NK-92 treated with Interleukin-12 subunit alpha and Interleukin-12 subunit beta, amount 100 ng/mL, for 24 hours (cell line): Measurements from ENCODE around the gene MED4.
A peak's percentile ranks its signal among the peaks of the same experiment; 100 is the strongest.

Experiments used
- DNase-seq: peaks from one replicate; lab custom pipeline; 2025; lab: John Stamatoyannopoulos, UW

Gene MED4

DNA sequence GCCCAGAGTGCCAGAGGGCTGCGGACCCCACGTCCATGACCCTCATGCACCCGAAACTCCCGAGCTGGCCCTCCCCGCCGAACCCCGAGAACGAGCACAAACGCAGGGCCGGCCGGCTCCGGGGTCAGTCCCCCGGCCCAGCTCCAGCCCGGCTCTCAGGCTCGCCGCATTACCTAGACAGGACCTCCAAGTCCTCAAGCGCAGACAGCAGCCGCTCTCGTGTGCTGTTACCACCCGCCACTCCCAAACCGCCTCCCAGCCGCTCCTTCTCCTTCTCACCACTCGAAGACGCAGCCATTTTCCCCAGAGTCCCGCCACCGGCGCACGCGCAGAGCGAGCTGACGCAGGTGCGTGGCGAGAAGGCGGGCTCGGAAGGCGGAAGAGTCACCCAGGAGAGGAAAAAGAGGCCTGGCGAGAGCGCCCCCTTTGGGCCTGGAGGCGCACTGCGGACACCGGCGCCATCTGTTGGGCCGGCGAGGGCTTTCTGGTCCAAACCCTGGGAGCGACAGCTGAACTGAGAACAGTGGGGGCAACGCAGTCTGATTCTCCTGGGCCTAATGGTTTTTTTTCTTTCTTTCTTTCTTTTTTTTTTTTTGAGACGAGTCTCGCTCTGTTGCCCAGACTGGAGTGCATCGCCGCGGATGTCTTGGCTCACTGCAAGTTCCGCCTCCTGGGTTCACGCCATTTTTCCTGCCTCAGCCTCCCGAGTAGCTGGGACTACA lies at the start of gene MED4:
MED4 (minus strand) TSS at position 324 of the 722 bp plus-strand sequence; CDS start at position 298, 26 bp downstream.
- peak; percentile 88 for DNase-seq

DNA sequence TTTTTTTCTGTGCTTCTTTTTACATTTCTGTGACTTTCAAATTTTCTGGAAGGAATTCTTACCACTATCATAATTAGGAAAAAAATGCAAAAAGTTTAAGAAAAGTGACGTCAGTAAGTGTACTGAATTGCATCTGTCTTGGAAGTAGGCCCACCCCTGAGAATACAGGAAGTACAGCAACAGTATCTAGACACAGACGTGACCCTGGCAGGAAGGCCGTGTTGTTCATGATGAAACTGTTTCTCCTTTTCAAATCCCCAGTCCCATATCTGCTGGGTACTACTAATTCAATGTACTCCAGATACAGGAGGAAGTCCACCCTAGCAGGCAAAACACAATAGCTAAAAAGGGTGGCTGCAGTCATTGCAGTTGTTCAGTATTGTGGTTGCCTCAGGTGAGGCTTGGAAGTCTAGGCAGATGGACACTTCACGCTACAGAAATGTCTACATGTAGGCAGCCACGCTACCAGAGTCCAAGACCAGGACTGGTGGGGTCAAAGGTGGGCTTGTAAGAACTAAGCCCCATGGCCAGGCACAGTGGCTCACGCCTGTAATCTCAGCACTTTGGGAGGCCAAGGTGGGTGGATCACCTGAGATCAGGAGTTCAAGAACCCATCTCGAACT lies 49.6 kb upstream of the MED4 start:
- no peak for DNase-seq

DNA sequence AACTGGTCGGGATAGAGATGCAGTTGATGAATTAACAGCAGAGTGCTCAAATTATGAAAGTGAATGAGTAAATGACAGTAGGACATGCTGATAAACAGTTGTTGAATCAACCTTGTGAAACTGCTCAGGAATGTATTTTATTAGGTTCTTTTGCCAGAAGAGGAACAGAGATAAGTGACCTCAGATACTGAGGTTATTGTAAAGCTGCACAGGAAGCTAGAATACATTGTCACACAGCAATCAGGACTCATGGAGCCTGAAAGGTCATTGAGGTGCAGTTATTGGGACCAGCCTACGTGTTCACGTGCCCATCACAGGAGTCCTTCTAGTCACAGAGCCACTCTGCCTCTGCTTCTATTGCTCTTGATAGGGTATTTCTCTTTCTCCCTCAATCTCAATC lies 47.5 kb upstream of the MED4 start:
- DNase-seq = no peak

DNA sequence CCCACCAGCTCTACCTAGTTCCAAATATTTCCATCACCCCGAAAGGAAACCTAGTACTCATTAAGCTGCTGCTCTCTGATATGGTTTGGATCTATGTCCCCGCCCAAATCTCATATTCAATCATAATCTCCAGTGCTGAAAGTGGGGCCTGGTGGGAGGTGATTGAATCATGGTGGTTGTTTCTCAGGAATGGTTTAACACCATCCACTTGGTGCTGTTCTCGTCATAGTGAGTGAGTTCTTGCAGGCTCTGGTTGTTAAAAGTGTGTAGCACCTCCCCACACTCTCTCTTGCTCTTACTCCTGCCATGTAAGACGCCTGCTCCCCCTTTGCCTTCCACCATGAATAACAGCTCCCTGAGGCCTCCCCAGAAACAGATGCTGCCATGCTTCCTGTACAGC lies 43.4 kb upstream of the MED4 start:
- no peak for DNase-seq

DNA sequence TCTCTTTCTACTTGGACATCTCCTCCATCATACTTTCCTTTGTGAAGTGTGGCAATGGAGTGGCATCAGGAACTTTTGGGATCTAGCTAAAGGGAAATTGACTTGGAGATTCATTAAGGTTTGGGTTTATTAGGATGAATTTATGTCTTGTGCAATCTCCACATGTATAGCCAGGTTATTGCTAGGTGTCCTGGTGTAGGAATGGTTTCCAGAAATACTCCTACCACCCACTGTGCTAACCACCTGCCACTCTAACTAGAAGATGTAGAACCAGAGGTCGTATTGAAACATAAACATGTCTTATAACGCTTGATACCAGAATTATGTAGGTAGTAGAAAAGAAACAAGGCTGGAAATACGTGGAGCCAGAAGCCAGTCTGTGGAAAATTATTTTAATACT lies 38.1 kb upstream of the MED4 start:
- no peak for DNase-seq

GRCh38 chr13:48131533-48131932 lies 36.6 kb upstream of the MED4 start:
- DNase-seq = no peak

DNA sequence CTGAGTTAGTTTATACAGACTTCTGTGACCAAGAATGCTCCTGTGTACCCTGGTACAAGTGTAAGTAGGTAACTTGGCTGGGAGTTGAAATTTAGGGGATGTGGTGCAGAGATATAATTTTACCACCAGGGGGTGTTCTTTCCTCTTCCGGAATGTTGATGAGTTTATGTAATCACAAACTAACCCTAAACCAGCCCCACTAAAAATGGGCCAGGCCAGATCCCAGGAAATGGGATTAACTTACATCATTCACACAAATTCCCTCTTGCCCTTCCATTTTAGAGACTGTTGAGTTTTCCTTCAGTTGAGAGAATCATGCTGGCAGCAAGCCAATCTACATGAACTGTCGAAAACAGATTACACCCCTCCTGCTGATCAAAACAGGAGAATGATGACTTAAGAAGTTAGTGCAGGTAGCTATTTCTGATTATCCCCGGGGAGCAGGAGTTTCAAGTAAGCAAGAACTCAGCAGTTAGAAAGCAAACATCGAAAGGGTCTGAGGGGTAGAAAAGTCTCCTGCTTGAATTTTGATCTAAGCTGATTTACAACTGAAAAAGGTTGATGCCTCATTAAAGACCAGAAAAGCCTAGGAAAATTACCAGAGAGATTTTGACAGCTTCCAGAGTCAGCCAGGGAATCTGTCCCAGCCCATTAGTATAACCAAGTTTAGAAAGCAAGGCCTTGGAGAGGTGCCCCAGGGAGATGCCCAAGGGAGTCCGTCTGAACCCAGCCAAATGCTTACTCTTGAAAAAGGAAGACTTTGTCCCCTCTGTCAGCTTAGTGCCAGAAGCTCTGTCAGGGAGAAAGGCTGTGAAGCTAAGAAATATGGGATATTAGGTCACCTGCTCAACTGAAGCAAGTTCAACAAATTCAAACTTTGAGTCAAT lies 32.3 kb upstream of the MED4 start:
- DNase-seq = no peak

DNA sequence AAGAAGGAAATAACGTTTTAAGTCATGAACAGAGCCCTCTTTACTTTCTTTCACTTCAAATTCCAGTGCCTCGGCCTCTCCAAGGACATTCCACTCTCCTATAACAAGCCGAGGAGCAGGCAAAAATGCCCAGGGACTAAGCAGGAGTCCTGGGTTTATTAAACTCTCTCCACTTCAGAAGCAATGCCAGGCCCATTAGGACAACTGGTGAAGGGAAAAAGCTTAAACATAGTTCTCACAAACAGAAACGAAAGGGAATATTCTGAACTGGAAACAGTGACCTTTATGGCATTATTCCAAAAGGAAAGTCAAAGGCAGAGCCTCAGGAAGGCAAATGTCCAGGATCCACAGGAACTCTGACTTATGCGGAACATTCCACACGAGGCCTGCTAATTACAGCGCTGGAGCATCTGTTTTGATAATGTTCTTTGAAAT lies 30.9 kb upstream of the MED4 start:
- no peak for DNase-seq

DNA sequence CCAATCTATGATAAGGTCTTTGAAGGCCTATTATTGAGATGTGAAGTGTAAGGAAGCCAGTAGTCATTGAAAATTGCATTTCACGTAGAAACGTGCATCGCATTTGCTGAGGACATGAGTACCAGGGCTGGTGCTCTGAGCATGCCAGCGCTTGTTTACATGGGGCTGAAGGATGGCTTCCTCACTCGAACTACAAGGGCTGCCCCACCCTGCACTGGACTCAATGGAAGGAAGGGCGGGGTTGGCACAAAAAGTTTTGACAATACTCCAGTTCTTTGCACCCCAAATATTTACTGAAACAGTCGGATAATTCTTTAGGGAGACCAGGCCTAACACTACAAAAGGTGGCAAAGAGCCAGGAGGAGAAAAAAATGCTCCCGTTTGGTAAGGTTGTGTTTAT lies 28.9 kb upstream of the MED4 start:
- no peak for DNase-seq

DNA sequence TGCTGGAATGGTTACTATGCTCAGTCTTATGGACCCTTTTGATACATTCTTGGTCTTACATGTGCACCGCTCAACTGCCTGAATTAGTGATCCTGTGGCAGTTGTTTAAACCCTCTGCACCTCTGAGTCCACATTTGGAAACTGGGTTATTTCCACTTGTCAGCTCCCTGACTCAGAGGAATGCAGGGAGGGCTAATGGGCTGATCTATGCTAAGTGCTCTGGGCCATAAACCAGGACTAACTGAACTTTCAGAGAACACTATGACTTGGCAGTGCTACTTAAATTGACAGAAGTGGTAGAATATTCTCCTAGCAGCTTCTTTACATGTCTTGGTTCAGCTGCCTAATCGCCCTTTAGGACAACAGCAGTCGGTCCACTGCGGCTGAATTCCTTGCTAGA lies 26.8 kb upstream of the MED4 start:
- DNase-seq = no peak

- DNase-seq = no peak
Observed at GRCh38 chr13:48120241-48120640, 25.3 kb upstream of the MED4 start.

DNA sequence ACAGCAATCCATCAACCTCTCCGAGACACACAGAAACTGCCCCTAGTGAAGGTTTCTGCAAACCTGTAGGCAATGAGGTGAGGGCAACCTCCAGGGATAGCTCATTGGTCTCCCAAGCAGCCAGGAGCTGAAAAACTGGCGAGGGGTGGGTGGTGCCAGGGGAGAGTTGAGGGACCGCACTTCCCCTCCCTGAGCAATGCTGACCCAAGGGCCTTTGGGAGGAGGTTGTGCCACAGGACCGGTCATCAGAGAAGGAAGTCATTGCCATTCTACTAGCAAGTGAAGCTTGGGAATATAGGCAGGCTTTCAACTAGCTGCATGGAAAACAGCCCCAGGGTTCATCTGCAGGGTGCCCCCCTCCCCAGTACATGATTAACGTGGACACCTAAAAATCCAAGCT lies 23.1 kb upstream of the MED4 start:
- no peak for DNase-seq

- no peak for DNase-seq
Observed at GRCh38 chr13:48116808-48117207, 21.9 kb upstream of the MED4 start.

- DNase-seq = no peak
Observed at GRCh38 chr13:48113756-48114130, 18.8 kb upstream of the MED4 start.

DNA sequence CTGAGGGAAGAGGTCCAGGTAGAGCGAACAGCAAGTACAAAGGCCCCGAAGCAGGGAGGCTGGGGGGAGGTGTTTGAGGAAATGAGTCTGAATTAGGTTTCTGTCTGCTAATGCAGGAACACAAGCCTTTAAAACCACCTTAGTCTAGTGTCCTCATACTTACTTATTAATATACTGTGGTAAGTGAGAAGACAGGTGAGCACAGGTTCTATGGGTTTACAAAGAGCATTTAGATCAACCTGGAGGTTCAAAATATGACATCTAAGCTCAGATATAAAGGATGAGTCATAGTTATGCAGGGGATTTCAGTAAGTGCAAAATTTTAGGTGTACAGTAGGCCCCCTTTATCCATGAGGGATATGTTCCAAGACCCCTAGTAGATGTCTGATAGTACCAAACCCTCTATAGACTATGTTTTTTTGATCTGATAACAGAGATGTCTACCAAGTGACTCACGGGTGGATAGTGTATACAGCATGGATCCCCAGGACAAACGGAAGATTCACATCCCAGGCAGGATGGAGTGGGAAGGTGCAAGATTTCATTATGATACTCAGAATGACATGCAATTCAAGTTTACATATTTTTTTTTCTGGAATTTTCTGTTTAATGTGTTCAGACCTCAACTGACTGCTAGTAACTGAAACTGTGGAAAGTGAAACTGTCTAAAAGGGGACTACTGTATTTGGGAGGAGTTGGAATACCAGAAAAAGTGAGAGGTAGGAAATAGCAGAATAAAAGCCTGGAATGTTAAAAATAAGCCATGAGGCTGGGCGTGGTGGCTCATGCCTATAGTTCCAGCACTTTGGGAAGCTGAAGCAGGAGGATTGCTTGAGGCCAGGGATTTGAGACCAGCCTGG lies 18.2 kb upstream of the MED4 start:
- DNase-seq = no peak

- DNase-seq = no peak
Observed at GRCh38 chr13:48110931-48111721, 16.2 kb upstream of the MED4 start.

GRCh38 chr13:48110132-48110868 lies 15.4 kb upstream of the MED4 start:
- no peak for DNase-seq

DNA sequence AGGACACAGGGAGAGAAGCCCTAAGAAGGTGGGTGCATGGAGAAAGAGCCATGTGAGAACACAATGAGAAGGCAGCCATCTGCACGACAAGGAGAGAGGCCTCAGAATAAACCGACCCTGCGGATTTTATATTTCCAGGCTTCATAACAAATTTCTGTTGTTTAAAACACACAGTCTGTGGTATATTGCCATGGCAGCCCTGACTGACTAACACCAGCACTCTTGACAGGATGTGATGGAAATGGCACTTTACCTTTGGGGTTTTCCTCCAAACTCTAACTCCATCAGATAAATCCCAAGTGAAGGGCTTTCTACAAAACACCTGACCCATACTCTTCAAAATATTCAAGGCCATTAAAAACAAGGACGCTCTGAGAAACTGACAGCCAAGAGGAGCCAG lies 13.2 kb upstream of the MED4 start:
- no peak for DNase-seq

DNA sequence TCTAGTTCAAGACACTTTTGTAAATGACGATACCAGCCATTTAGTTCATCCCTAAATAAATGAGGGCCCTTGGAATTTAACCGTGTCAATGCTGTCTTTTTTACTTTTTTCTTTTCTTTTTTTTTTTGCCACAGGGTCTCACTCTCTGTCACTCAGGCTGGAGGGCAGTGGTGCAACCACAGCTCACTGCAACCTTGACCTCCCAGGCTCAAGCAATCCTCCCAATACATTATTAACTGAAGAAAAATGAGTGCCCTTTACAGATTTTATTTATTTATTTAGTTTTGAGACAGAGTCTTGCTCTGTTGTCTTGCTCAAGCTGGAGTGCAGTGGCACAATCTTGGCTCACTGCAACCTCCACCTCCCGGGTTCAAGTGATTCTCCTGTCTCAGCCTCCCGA lies 2.9 kb upstream of the MED4 start:
- DNase-seq = no peak

DNA sequence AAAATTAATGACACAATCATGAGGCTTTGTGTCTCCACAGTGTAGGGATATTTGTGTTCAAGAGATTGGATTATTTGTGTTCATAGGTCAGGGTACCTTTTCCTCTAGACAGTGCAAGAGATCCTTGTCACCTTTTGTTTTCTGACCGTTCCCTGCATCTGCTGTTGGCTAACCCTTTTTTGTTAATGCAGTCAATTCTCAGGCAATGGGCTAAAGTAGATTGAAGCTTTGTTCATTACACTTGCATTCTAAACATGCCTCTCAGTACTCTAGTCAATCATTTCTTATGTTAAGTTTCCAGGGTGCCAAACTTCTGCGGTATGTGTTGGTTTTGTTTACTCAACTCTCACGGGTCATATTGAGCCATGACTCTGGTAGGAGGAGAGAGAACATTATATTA lies 1.8 kb upstream of the MED4 start:
- no peak for DNase-seq

DNA sequence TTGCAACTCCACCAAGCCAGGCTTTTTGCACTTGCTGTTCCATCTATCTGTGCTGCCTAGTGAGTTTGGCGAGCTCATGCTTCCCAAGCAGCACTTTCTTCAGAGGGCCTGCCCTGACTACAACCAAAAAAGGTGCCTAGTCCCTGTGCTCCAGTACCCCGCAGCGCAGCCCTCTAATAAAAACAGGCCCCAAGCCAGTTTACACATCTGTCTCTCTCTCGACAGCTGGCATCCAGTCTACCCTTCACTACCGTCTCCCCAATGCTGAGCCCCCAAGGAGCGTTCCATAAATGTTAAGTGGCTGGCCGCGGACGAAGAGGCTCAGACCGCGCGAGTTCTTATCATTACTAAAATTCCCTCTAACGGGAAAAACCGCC lies 512 bp downstream of the MED4 start:
- DNase-seq = no peak
